SK-N-SH treated with all-trans-retinoic acid at 6 μM for 48 hours (cell line): ENCODE results near the gene C19orf67.

Experiments
- ATAC-seq: fragments of 200-7000 bp; cut with Tn5 transposase; 3 replicates; pipeline ENCODE4 v1.9.1; 2020; ENCODE audit warnings: mild to moderate bottlenecking, moderate library complexity
- BACH2 ChIP-seq: fragments of 250-450 bp; sonication (Bioruptor Pico); IDR thresholded peaks from 2 replicates; pipeline ENCODE4 v1.9.0; 2021; ENCODE audit warnings: mild to moderate bottlenecking, borderline replicate concordance
- CSDC2 ChIP-seq: fragments of 250-450 bp; sonication (Bioruptor Pico); IDR thresholded peaks from 2 replicates; pipeline ENCODE4 v1.5.0; 2020; ENCODE audit warnings: mild to moderate bottlenecking, moderate library complexity
- ESRRG ChIP-seq: fragments of 250-450 bp; sonication (Bioruptor Pico); IDR thresholded peaks from 2 replicates; pipeline ENCODE4 v1.6.1; 2021; ENCODE audit warnings: mild to moderate bottlenecking
- GLIS3 ChIP-seq: fragments of 250-450 bp; sonication (Bioruptor Pico); IDR thresholded peaks from 2 replicates; pipeline ENCODE4 v1.5.0; 2020; ENCODE audit warnings: mild to moderate bottlenecking, moderate library complexity
- ISL1 ChIP-seq: fragments of 250-450 bp; sonication (Bioruptor Pico); IDR thresholded peaks from 2 replicates; pipeline ENCODE4 v2.1.2; 2022; ENCODE audit warnings: mild to moderate bottlenecking, moderate library complexity
- OSR1 ChIP-seq: fragments of 250-450 bp; sonication (Bioruptor Pico); IDR thresholded peaks from 2 replicates; pipeline ENCODE4 v1.8.0; 2022; ENCODE audit warnings: moderate library complexity, mild to moderate bottlenecking, inconsistent platforms
- POU6F1 ChIP-seq: fragments of 250-450 bp; sonication (Bioruptor Pico); IDR thresholded peaks from 2 replicates; pipeline ENCODE4 v1.8.0; 2021; ENCODE audit warnings: low read depth, mild to moderate bottlenecking, moderate library complexity, borderline replicate concordance
- PPARA ChIP-seq: fragments of 250-450 bp; sonication (Bioruptor Pico); IDR thresholded peaks from 2 replicates; pipeline ENCODE4 v1.5.0; 2020; ENCODE audit warnings: mild to moderate bottlenecking, borderline replicate concordance
- RARB ChIP-seq: fragments of 250-450 bp; sonication (Bioruptor Pico); IDR thresholded peaks from 2 replicates; pipeline ENCODE4 v1.8.0; 2021; ENCODE audit warnings: mild to moderate bottlenecking, moderate library complexity
- SNAI2 ChIP-seq: fragments of 250-450 bp; sonication (Bioruptor Pico); IDR thresholded peaks from 2 replicates; pipeline ENCODE4 v1.5.0; 2020; ENCODE audit warnings: mild to moderate bottlenecking, moderate library complexity
- TCF4 ChIP-seq: fragments of 250-450 bp; sonication (Bioruptor Pico); IDR thresholded peaks from 2 replicates; pipeline ENCODE4 v1.8.0; 2021; ENCODE audit warnings: mild to moderate bottlenecking, moderate library complexity, borderline replicate concordance
- TSHZ2 ChIP-seq: fragments of 250-450 bp; sonication (Bioruptor Pico); IDR thresholded peaks from 2 replicates; pipeline ENCODE4 v1.5.0; 2020; ENCODE audit warnings: mild to moderate bottlenecking, moderate library complexity
- ZC3H10 ChIP-seq: fragments of 250-450 bp; sonication (Bioruptor Pico); IDR thresholded peaks from 2 replicates; pipeline ENCODE4 v1.5.1; 2021; ENCODE audit warnings: mild to moderate bottlenecking, moderate library complexity
- ZFP30 ChIP-seq: fragments of 450-650 bp; formaldehyde crosslinking; IDR thresholded peaks from 2 replicates; pipeline ENCODE4 v1.5.0; 2022; ENCODE audit warnings: mild to moderate bottlenecking, moderate library complexity
- ZNF565 ChIP-seq: fragments of 450-650 bp; formaldehyde crosslinking; conservative IDR thresholded peaks from 2 replicates; pipeline ENCODE4 v1.5.0; 2020; ENCODE audit warnings: low read depth, mild to moderate bottlenecking, moderate library complexity
- ZNF70 ChIP-seq: fragments of 450-650 bp; formaldehyde crosslinking; IDR thresholded peaks from 2 replicates; pipeline ENCODE4 v1.5.0; 2020; ENCODE audit warnings: mild to moderate bottlenecking, moderate library complexity
- ZNF8 ChIP-seq: fragments of 450-650 bp; formaldehyde crosslinking; IDR thresholded peaks from 2 replicates; pipeline ENCODE4 v1.5.0; 2020; ENCODE audit warnings: mild to moderate bottlenecking, moderate library complexity
- TF ChIP-seq, protein P1 (sequence below): fragments of 250-450 bp; sonication (Bioruptor Pico); IDR thresholded peaks from 2 replicates; pipeline ENCODE4 v1.5.1; 2021; ENCODE audit warnings: mild to moderate bottlenecking, moderate library complexity
- TF ChIP-seq, protein P2 (sequence below): fragments of 250-450 bp; sonication (Bioruptor Pico); IDR thresholded peaks from 2 replicates; pipeline ENCODE4 v1.5.1; 2020; ENCODE audit warnings: low read depth, mild to moderate bottlenecking, moderate library complexity

Gene C19orf67

GRCh38 chr19:14070268-14071050 is 15.1 kb downstream of the C19orf67 start:
- TF ChIP-seq ZNF70 (CRISPR knock-in tag) (no peak), RARB (CRISPR knock-in tag) (no peak), ISL1 (CRISPR knock-in tag) (no peak), ESRRG (CRISPR knock-in tag) (no peak), TSHZ2 (no peak), OSR1 (no peak), BACH2 (CRISPR knock-in tag) (no peak), PPARA (no peak), ZFP30 (CRISPR knock-in tag) (no peak), TCF4 (CRISPR knock-in tag) (no peak), ZNF565 (CRISPR knock-in tag) (no peak)
- TF ChIP-seq, protein P1, sequence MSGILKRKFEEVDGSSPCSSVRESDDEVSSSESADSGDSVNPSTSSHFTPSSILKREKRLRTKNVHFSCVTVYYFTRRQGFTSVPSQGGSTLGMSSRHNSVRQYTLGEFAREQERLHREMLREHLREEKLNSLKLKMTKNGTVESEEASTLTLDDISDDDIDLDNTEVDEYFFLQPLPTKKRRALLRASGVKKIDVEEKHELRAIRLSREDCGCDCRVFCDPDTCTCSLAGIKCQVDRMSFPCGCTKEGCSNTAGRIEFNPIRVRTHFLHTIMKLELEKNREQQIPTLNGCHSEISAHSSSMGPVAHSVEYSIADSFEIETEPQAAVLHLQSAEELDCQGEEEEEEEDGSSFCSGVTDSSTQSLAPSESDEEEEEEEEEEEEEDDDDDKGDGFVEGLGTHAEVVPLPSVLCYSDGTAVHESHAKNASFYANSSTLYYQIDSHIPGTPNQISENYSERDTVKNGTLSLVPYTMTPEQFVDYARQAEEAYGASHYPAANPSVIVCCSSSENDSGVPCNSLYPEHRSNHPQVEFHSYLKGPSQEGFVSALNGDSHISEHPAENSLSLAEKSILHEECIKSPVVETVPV = no peak
- TF ChIP-seq, protein P2, sequence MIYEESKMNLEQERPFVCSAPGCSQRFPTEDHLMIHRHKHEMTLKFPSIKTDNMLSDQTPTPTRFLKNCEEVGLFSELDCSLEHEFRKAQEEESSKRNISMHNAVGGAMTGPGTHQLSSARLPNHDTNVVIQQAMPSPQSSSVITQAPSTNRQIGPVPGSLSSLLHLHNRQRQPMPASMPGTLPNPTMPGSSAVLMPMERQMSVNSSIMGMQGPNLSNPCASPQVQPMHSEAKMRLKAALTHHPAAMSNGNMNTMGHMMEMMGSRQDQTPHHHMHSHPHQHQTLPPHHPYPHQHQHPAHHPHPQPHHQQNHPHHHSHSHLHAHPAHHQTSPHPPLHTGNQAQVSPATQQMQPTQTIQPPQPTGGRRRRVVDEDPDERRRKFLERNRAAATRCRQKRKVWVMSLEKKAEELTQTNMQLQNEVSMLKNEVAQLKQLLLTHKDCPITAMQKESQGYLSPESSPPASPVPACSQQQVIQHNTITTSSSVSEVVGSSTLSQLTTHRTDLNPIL (CRISPR knock-in tag) = no peak
- ATAC-seq = no peak

DNA sequence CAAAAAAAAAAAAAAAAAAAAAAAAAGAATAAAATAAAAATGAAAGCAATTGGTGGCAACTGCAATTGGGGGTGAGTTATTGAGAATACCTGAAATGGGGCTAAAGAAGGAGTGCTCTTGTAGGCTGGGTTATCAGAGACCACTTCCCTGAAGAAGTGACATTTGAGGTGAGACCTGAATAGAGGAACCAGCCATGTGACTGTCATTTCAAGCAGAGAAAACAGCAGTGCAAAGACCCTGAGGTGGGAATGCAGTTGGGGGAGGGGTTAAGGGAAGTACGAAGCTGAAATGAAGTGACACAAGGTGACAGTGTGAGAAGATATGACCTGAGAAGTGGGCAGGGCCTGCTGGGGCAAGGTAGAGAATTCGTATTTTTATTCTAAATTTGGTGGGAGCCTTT is 19.4 kb downstream of the C19orf67 start:
- ATAC-seq = no peak
- no peak for TF ChIP-seq ZC3H10 (CRISPR knock-in tag)
- no peak for TF ChIP-seq POU6F1 (CRISPR knock-in tag)
- no peak for TF ChIP-seq SNAI2
- TF ChIP-seq, all 23 proteins: peak for 0

- ATAC-seq = no peak
- TF ChIP-seq ZNF8 (CRISPR knock-in tag) (no peak), ZNF70 (CRISPR knock-in tag) (no peak), RARB (CRISPR knock-in tag) (no peak), ESRRG (CRISPR knock-in tag) (no peak)
These were observed 22.5 kb downstream of the C19orf67 start for GRCh38 chr19:14063105-14063504.

DNA sequence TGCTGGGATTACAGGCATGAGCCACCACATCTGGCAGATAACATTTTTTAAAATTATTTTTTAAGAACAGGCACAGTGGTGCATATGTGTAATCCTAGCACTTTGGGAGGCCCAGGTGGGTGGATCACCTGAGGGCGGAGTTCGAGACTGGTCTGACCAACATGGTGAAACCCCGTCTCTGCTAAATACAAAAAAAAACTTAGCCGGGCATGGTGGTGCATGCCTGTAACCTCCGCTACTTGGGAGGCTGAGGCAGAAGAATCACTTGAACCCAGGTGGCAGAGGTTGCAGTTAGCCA is 23.1 kb downstream of the C19orf67 start:
- ATAC-seq = no peak
- TF ChIP-seq ZFP30 (CRISPR knock-in tag) (no peak), ZNF565 (CRISPR knock-in tag) (no peak), ESRRG (CRISPR knock-in tag) (no peak), CSDC2 (CRISPR knock-in tag) (no peak), BACH2 (CRISPR knock-in tag) (no peak), OSR1 (no peak), POU6F1 (CRISPR knock-in tag) (no peak), GLIS3 (CRISPR knock-in tag) (no peak), ZNF8 (CRISPR knock-in tag) (no peak), TSHZ2 (no peak), ZNF70 (CRISPR knock-in tag) (no peak), SNAI2 (no peak), TCF4 (CRISPR knock-in tag) (no peak), PPARA (no peak), ISL1 (CRISPR knock-in tag) (no peak)
- TF ChIP-seq, protein P1 = no peak
- TF ChIP-seq, protein P2 (CRISPR knock-in tag) = no peak
